HepG2 (cell line): ENCODE results near the gene UNC5CL. TPM values are rescaled to one million over a fixed set of nuclear protein-coding genes. Genes with fewer than 3 reads are reported as not detected.

Experiments used
- ARNTL ChIP-seq: sonication (generic); formaldehyde crosslinking; IDR thresholded peaks from 2 replicates; pipeline ENCODE4 v1.4.0; 2020; ENCODE audit warnings: mild to moderate bottlenecking, missing genetic modification reagents
- CCAR2 ChIP-seq: fragments of 200-400 bp; formaldehyde crosslinking; optimal IDR thresholded peaks from 2 replicates; pipeline ENCODE3; 2018; ENCODE audit warnings: low read depth, mild to moderate bottlenecking, low read length, moderate library complexity
- CREB1 ChIP-seq, 2 experiments: fragments of 450-650 bp in 1 of 2; IDR thresholded peaks; 2 replicates each; pipeline ENCODE4 v1.6.1; 2016 to 2017; ENCODE audit warnings: control low read depth in 1 of 2, mild to moderate bottlenecking in 1 of 2, missing compliant biosample characterization in 1 of 2, missing genetic modification characterization in 1 of 2
- ETV5 ChIP-seq: IDR thresholded peaks from 2 replicates; pipeline ENCODE4 v1.6.1; 2018; ENCODE audit warnings: missing biosample characterization, missing genetic modification reagents, inconsistent platforms, borderline replicate concordance
- FOXA3 ChIP-seq: IDR thresholded peaks from 2 replicates; pipeline ENCODE4 v1.6.1; 2016; ENCODE audit warnings: missing genetic modification reagents, missing compliant biosample characterization
- IRF2 ChIP-seq: IDR thresholded peaks from 2 replicates; pipeline ENCODE4 v1.6.1; 2018; ENCODE audit warnings: missing genetic modification reagents, missing compliant biosample characterization
- KDM5A ChIP-seq: fragments of 200-600 bp; sonication (generic); IDR thresholded peaks from 2 replicates; pipeline ENCODE4 v1.7.0; 2018; ENCODE audit warnings: antibody characterized with exemption, mild to moderate bottlenecking, low read length, borderline replicate concordance
- KLF11 ChIP-seq: IDR thresholded peaks from 2 replicates; pipeline ENCODE4 v1.6.1; 2016; ENCODE audit warnings: missing compliant biosample characterization
- SIX4 ChIP-seq: sonication (generic); formaldehyde crosslinking; IDR thresholded peaks from 2 replicates; pipeline ENCODE4 v1.4.0; 2020; ENCODE audit warnings: missing genetic modification reagents
- SMAD9 ChIP-seq: sonication (generic); formaldehyde crosslinking; IDR thresholded peaks from 2 replicates; pipeline ENCODE4 v1.5.1; 2020; ENCODE audit warnings: mild to moderate bottlenecking, missing genetic modification reagents
- SP140L ChIP-seq: sonication (generic); formaldehyde crosslinking; IDR thresholded peaks from 2 replicates; pipeline ENCODE4 v1.4.0; 2020; ENCODE audit warnings: missing genetic modification reagents, borderline replicate concordance
- SPEN ChIP-seq: sonication (generic); formaldehyde crosslinking; IDR thresholded peaks from 2 replicates; pipeline ENCODE4 v1.5.1; 2020; ENCODE audit warnings: low read depth, mild to moderate bottlenecking, missing genetic modification reagents
- TGIF2 ChIP-seq: IDR thresholded peaks from 2 replicates; pipeline ENCODE4 v1.6.1; 2016; ENCODE audit warnings: control low read depth, missing compliant biosample characterization
- ZNF343 ChIP-seq: sonication (generic); formaldehyde crosslinking; IDR thresholded peaks from 2 replicates; pipeline ENCODE4 v1.4.0; 2020; ENCODE audit warnings: mild to moderate bottlenecking, missing genetic modification reagents
- ZSCAN29 ChIP-seq: sonication (generic); formaldehyde crosslinking; conservative IDR thresholded peaks from 2 replicates; pipeline ENCODE4 v1.4.0; 2020; ENCODE audit warnings: mild to moderate bottlenecking, missing genetic modification reagents
- ZSCAN9 ChIP-seq: IDR thresholded peaks from 2 replicates; pipeline ENCODE4 v1.6.1; 2016; ENCODE audit warnings: borderline replicate concordance
- polyA plus RNA-seq, 8 experiments: library from polyadenylated mRNA; depleted of rRNA in 3 of 8; stranded (reverse) in 7 of 8; unstranded in 1 of 8; fragments of >200 nt; fragmentation: Illumina TruSeq in 4 of 8; extraction: Trizol in 4 of 8; gene quantifications; 2 replicates each; pipeline versions ENCODE4 v1.2.1 to v1.2.3, GENCODE V29; 2011 to 2016; ENCODE audit warnings: low read depth in 4 of 8, missing spikeins in 1 of 8, mixed read lengths in 1 of 8; ENCODE audit not compliant: insufficient read depth in 1 of 8
- total RNA-seq, 5 experiments: library from RNA; depleted of rRNA; stranded (reverse); fragments of >200 nt; fragmentation: Illumina TruSeq; extraction: Trizol; gene quantifications; 2 replicates each; pipeline ENCODE4 v1.2.3, GENCODE V29; 2016; ENCODE audit warnings: low read depth in 1 of 5
- TF ChIP-seq, protein P1 (sequence below): sonication (generic); formaldehyde crosslinking; IDR thresholded peaks from 2 replicates; pipeline ENCODE4; 2020; ENCODE audit warnings: missing genetic modification reagents, mild to moderate bottlenecking, borderline replicate concordance
- TF ChIP-seq, protein P2 (sequence below): IDR thresholded peaks from 2 replicates; pipeline ENCODE4 v1.4.0; 2020; ENCODE audit warnings: mild to moderate bottlenecking, missing genetic modification reagents

The UNC5CL gene
- total and polyA plus RNA-seq, 2 of the 13 experiments (the other 11 are each of a cell fraction or from before 2014, with no cell fraction given), result 2.4 to 2.5 TPM

DNA sequence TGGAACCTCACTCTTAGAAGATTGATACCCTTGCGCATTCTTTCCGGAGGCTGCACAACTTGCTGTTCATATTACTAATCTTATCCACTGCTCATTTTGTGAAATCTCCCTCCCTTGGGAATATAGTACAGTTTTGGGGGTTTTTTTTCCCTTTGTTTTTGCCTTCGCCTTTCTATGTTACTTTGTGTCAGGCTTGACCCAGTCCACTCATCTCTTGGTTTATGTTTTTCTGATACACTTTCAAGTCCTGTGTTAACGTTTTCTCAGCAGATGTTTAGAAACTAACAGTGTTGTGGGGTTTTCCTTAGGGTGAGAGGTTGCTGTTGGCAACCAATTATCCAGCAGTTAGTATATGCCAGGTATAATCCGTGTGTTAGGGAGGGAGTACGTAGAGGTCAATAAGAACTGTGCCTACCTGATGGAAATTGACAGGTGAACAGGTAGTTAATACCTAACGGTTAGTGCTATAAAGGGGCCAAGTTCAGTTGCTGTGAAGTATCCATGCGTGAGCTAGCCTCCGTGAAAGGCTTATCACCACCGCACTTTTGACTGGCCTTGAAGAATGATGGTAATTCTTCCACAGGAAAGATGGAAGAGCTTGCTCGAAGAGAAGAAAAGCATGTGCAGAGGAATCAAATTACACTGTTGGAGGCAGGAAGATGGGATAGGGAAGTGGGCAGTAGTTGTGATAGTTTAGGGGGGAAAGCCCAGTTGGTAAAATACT is 35.1 kb upstream of the UNC5CL start (continued):
- TF ChIP-seq ETV5 (0 out of 2 replicates have a peak, but pooled peaks have one; percentile 18), SPEN (0 out of 2 replicates have a peak, but pooled peaks have one; percentile 18), CCAR2 (peak; percentile 49), ZSCAN9 (CRISPR knock-in tag) (0 out of 2 replicates have a peak, but pooled peaks have one; percentile 30), KDM5A (0 out of 2 replicates have a peak, but pooled peaks have one; percentile 29), SMAD9 (CRISPR knock-in tag) (0 out of 2 replicates have a peak, but pooled peaks have one; percentile 34), CREB1 (IDR thresholded peaks at IDR 0.05) (no peak), CREB1 (CRISPR knock-in tag; IDR thresholded peaks at IDR 0.05) (peak; percentile 75), ZNF343 (CRISPR knock-in tag) (no peak; the same call in 1 of the 2 replicates), ARNTL (CRISPR knock-in tag) (0 out of 2 replicates have a peak, but pooled peaks have one; percentile 9), SIX4 (CRISPR knock-in tag) (peak; percentile 94), IRF2 (CRISPR knock-in tag) (peak; percentile 20; the same call in 1 of the 2 replicates), TGIF2 (CRISPR knock-in tag) (peak; percentile 33; the same call in 1 of the 2 replicates), KLF11 (0 out of 2 replicates have a peak, but pooled peaks have one; percentile 4), ZSCAN29 (CRISPR knock-in tag) (peak; percentile 18; the same call in 1 of the 2 replicates), FOXA3 (CRISPR knock-in tag) (peak; percentile 4; the same call in 1 of the 2 replicates), SP140L (CRISPR knock-in tag) (no peak)
- TF ChIP-seq, protein P1, sequence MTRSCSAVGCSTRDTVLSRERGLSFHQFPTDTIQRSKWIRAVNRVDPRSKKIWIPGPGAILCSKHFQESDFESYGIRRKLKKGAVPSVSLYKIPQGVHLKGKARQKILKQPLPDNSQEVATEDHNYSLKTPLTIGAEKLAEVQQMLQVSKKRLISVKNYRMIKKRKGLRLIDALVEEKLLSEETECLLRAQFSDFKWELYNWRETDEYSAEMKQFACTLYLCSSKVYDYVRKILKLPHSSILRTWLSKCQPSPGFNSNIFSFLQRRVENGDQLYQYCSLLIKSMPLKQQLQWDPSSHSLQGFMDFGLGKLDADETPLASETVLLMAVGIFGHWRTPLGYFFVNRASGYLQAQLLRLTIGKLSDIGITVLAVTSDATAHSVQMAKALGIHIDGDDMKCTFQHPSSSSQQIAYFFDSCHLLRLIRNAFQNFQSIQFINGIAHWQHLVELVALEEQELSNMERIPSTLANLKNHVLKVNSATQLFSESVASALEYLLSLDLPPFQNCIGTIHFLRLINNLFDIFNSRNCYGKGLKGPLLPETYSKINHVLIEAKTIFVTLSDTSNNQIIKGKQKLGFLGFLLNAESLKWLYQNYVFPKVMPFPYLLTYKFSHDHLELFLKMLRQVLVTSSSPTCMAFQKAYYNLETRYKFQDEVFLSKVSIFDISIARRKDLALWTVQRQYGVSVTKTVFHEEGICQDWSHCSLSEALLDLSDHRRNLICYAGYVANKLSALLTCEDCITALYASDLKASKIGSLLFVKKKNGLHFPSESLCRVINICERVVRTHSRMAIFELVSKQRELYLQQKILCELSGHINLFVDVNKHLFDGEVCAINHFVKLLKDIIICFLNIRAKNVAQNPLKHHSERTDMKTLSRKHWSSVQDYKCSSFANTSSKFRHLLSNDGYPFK, result no peak
- TF ChIP-seq, protein P2, sequence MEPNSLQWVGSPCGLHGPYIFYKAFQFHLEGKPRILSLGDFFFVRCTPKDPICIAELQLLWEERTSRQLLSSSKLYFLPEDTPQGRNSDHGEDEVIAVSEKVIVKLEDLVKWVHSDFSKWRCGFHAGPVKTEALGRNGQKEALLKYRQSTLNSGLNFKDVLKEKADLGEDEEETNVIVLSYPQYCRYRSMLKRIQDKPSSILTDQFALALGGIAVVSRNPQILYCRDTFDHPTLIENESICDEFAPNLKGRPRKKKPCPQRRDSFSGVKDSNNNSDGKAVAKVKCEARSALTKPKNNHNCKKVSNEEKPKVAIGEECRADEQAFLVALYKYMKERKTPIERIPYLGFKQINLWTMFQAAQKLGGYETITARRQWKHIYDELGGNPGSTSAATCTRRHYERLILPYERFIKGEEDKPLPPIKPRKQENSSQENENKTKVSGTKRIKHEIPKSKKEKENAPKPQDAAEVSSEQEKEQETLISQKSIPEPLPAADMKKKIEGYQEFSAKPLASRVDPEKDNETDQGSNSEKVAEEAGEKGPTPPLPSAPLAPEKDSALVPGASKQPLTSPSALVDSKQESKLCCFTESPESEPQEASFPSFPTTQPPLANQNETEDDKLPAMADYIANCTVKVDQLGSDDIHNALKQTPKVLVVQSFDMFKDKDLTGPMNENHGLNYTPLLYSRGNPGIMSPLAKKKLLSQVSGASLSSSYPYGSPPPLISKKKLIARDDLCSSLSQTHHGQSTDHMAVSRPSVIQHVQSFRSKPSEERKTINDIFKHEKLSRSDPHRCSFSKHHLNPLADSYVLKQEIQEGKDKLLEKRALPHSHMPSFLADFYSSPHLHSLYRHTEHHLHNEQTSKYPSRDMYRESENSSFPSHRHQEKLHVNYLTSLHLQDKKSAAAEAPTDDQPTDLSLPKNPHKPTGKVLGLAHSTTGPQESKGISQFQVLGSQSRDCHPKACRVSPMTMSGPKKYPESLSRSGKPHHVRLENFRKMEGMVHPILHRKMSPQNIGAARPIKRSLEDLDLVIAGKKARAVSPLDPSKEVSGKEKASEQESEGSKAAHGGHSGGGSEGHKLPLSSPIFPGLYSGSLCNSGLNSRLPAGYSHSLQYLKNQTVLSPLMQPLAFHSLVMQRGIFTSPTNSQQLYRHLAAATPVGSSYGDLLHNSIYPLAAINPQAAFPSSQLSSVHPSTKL (CRISPR knock-in tag), result 0 out of 2 replicates have a peak, but pooled peaks have one; percentile 18
